Osteoblast (primary cell): Measurements from ENCODE around the gene NBAS. TPM values are rescaled to one million over a fixed set of nuclear protein-coding genes. Genes with fewer than 3 reads are reported as not detected.

Experiments used
- DNase-seq: peaks from one replicate; pipeline ENCODE4 v3.0.0; 2011; ENCODE audit warnings: low spot score, mixed read lengths; ENCODE audit not compliant: insufficient read length; ENCODE audit errors: missing footprints
- H2AFZ ChIP-seq: 2 replicates; pipeline ENCODE4 v1.6.0; 2011; ENCODE audit warnings: mild to moderate bottlenecking, low read length
- H3K27ac ChIP-seq: 2 replicates; pipeline ENCODE4 v1.5.1; 2011; ENCODE audit warnings: mild to moderate bottlenecking, low read depth, low read length, moderate library complexity
- H3K27me3 ChIP-seq: 2 replicates; pipeline ENCODE4 v1.6.0; 2012; ENCODE audit warnings: mild to moderate bottlenecking, control low read depth, inconsistent platforms, low read length, moderate library complexity; ENCODE audit not compliant: insufficient read depth
- H3K36me3 ChIP-seq: 2 replicates; pipeline ENCODE4 v1.5.1; 2011; ENCODE audit warnings: mild to moderate bottlenecking, low read length, control low read depth, moderate library complexity; ENCODE audit not compliant: insufficient read depth
- H3K4me1 ChIP-seq: 2 replicates; pipeline ENCODE4 v1.5.1; 2011; ENCODE audit warnings: mild to moderate bottlenecking, low read length, control low read depth, moderate library complexity; ENCODE audit not compliant: insufficient read depth
- H3K4me2 ChIP-seq: 2 replicates; pipeline ENCODE4 v1.6.0; 2011; ENCODE audit warnings: mild to moderate bottlenecking, low read length; ENCODE audit not compliant: insufficient read depth
- H3K4me3 ChIP-seq: fragments of 200-600 bp; sonication (generic); 3 replicates; pipeline ENCODE4 v1.5.1; 2012; ENCODE audit warnings: mild to moderate bottlenecking, low read length, inconsistent platforms; ENCODE audit not compliant: insufficient read depth
- H3K79me2 ChIP-seq: 2 replicates; pipeline ENCODE4 v1.6.0; 2012; ENCODE audit warnings: mild to moderate bottlenecking, low read length, control low read depth, inconsistent platforms; ENCODE audit not compliant: insufficient read depth
- H3K9me3 ChIP-seq: 2 replicates; pipeline ENCODE4 v1.5.1; 2011; ENCODE audit warnings: low read depth, low read length, control low read depth
- H4K20me1 ChIP-seq: 2 replicates; pipeline ENCODE4 v1.6.0; 2012; ENCODE audit warnings: mild to moderate bottlenecking, low read length, control low read depth; ENCODE audit not compliant: insufficient read depth
- total RNA-seq: library from RNA; depleted of rRNA; stranded (reverse); fragments of >200 nt; gene quantifications from 2 replicates; pipeline ENCODE4 v1.2.3, GENCODE V29; 2012
- TF ChIP-seq, protein P1 (sequence below): IDR thresholded peaks from 2 replicates; pipeline ENCODE4 v1.5.1; 2011; ENCODE audit warnings: mild to moderate bottlenecking, low read depth, low read length, moderate library complexity; ENCODE audit errors: extremely low read depth

The NBAS gene
- total RNA-seq, 1 donor, result 98.1 TPM

- no peak overlapping the region for H3K4me3 ChIP-seq
- no peak overlapping the region for H3K27ac ChIP-seq
- peaks cover 26% of the 10 kb centered on the region for H3K36me3 ChIP-seq
- H2AFZ ChIP-seq, result no peak overlapping the region
- H3K4me1 ChIP-seq, result no peaks in the 10 kb centered on the region
- no peaks in the 10 kb centered on the region for H3K27me3 ChIP-seq
- no peak for DNase-seq
- H4K20me1 ChIP-seq, result no peaks in the 10 kb centered on the region
- H3K9me3 ChIP-seq, result no peaks in the 10 kb centered on the region
- TF ChIP-seq, protein P1, sequence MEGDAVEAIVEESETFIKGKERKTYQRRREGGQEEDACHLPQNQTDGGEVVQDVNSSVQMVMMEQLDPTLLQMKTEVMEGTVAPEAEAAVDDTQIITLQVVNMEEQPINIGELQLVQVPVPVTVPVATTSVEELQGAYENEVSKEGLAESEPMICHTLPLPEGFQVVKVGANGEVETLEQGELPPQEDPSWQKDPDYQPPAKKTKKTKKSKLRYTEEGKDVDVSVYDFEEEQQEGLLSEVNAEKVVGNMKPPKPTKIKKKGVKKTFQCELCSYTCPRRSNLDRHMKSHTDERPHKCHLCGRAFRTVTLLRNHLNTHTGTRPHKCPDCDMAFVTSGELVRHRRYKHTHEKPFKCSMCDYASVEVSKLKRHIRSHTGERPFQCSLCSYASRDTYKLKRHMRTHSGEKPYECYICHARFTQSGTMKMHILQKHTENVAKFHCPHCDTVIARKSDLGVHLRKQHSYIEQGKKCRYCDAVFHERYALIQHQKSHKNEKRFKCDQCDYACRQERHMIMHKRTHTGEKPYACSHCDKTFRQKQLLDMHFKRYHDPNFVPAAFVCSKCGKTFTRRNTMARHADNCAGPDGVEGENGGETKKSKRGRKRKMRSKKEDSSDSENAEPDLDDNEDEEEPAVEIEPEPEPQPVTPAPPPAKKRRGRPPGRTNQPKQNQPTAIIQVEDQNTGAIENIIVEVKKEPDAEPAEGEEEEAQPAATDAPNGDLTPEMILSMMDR, result no peak
- H3K79me2 ChIP-seq, result no peaks in the 10 kb centered on the region
- no peak overlapping the region for H3K4me2 ChIP-seq
These were observed 75.2 kb downstream of the NBAS start for GRCh38 chr2:15485949-15486348.

GRCh38 chr2:15481000-15481399 is 80.1 kb downstream of the NBAS start:
- no peaks in the 10 kb centered on the region for H3K9me3 ChIP-seq
- no peaks in the 10 kb centered on the region for H4K20me1 ChIP-seq
- no peak overlapping the region for H3K4me3 ChIP-seq
- H3K27me3 ChIP-seq, result no peaks in the 10 kb centered on the region
- H3K27ac ChIP-seq, result no peak overlapping the region
- TF ChIP-seq, protein P1, result no peak
- H3K36me3 ChIP-seq, result peaks cover 15% of the 10 kb centered on the region
- no peak overlapping the region for H2AFZ ChIP-seq
- H3K79me2 ChIP-seq, result no peaks in the 10 kb centered on the region
- H3K4me2 ChIP-seq, result no peak overlapping the region
- no peak for DNase-seq
- no peaks in the 10 kb centered on the region for H3K4me1 ChIP-seq

DNA sequence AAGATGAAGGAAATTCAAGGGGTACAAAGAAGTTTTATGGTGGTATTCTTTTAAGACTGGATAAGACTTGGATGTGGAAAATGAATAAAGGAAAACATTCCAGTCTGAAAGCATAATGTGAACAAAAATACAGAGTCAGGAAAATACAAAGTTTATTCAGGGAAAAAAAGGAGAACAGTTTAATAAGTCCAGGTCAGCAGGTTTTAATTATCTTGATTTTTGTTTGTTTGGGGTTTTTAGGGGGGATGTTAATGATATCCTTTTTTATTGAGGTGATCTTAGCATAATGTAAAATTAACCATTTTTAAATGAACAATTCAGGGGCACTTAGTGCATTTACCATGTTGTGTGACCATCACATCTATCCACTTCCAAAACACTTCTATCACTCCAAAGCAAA is 80.6 kb downstream of the NBAS start:
- no peaks in the 10 kb centered on the region for H3K4me1 ChIP-seq
- no peak overlapping the region for H3K27ac ChIP-seq
- TF ChIP-seq, protein P1, result no peak
- H3K36me3 ChIP-seq, result peaks cover 17% of the 10 kb centered on the region
- no peaks in the 10 kb centered on the region for H3K9me3 ChIP-seq
- H3K27me3 ChIP-seq, result no peaks in the 10 kb centered on the region
- no peak overlapping the region for H2AFZ ChIP-seq
- no peaks in the 10 kb centered on the region for H4K20me1 ChIP-seq
- H3K4me3 ChIP-seq, result no peak overlapping the region
- H3K4me2 ChIP-seq, result no peak overlapping the region
- DNase-seq, result no peak
- H3K79me2 ChIP-seq, result no peaks in the 10 kb centered on the region

DNA sequence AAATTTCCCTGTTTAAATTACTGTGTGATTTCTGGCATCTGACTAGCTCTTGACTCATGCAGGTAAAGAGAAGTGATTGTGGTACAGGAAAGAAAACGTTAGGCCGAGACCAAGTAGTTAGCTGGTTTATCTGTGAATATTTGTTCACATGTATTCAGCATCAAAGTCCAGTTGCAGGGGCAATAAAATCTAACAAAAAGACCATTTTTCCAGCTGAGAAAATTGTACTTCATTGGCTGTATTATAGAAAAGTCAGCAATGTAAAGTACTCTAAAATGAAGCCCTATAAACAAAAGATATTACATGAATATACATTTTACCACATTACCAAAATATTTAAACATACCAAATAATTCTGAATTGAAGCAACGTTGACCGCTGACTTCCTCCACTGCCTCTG is 88.3 kb downstream of the NBAS start:
- no peak overlapping the region for H3K4me2 ChIP-seq
- TF ChIP-seq, protein P1, result no peak
- H3K36me3 ChIP-seq, result peaks cover 36% of the 10 kb centered on the region
- no peaks in the 10 kb centered on the region for H3K27me3 ChIP-seq
- no peak overlapping the region for H2AFZ ChIP-seq
- H3K79me2 ChIP-seq, result no peaks in the 10 kb centered on the region
- H3K4me1 ChIP-seq, result no peaks in the 10 kb centered on the region
- H3K27ac ChIP-seq, result no peak overlapping the region
- H4K20me1 ChIP-seq, result no peaks in the 10 kb centered on the region
- H3K9me3 ChIP-seq, result no peaks in the 10 kb centered on the region
- no peak for DNase-seq
- H3K4me3 ChIP-seq, result no peak overlapping the region
